ENCODE data around the gene MANF.
A peak's percentile ranks its signal among the peaks of the same experiment; 100 is the strongest.
"Not testable (repeated sequence)": the region's sequence is repeated elsewhere in the genome, so short reads cannot be mapped to it uniquely, and the experiment has no call there.

The MANF gene

DNA sequence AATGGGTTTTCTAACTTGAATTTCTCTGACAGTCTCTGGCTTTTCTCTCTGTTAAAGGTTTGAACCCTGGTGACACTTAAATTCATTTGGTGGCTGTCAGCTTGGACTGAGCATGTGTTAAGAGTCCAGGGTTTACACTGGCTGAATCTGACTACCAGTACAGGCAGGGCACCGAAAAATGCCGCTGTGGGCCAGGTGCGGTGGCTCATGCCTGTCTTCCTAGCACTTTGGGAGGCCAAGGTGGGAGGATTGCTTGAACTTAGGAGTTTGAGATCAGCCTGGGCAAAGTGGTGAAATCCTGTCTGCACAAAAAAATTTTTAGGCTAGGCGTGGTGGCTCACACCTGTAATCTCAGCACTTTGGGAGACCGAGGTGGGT is 1.8 kb downstream of the MANF start:
- H3K9me2 ChIP-seq (replicated peaks; ENCODE audit: insufficient read depth, low read length) = no peaks in the 10 kb centered on the region
- H3K79me2 ChIP-seq (ENCODE audit: insufficient read depth, low read length) = peaks cover 32% of the 10 kb centered on the region
- no peak overlapping the region for H2AFZ ChIP-seq (ENCODE audit: low read depth, low read length, severe bottlenecking)
- peak overlapping the region; percentile 90 for H3K9ac ChIP-seq (ENCODE audit: low read length)
- peak overlapping the region; percentile 61; the same call in 1 of the 2 replicates for H3K27ac ChIP-seq (ENCODE audit: low read depth, low read length)
- no peaks in the 10 kb centered on the region for H4K20me1 ChIP-seq (ENCODE audit: low read depth, low read length)
- peaks cover 3% of the 10 kb centered on the region; the same call in 1 of the 2 replicates for H3K36me3 ChIP-seq (ENCODE audit: low read length)
- H3K4me2 ChIP-seq (ENCODE audit: low read depth, low read length, poor library complexity, severe bottlenecking) = peak overlapping the region; percentile 90
- H3K4me3 ChIP-seq (ENCODE audit: insufficient read depth, low read length, poor library complexity, severe bottlenecking) = peak overlapping the region; percentile 91
- TF ChIP-seq CTCF (IDR thresholded peaks at IDR 0.05; ENCODE audit: insufficient read depth, low read length, poor library complexity, severe bottlenecking) (no peak), EZH2phosphoT487 (conservative IDR thresholded peaks at IDR 0.05; ENCODE audit: low read length) (no peak)
- peaks cover 47% of the 10 kb centered on the region for H3F3A ChIP-seq (ENCODE audit: insufficient read depth)
- H3K9me3 ChIP-seq (ENCODE audit: insufficient read depth, low read length) = no peaks in the 10 kb centered on the region
- no peaks in the 10 kb centered on the region for H3K27me3 ChIP-seq (ENCODE audit: low read length)

DNA sequence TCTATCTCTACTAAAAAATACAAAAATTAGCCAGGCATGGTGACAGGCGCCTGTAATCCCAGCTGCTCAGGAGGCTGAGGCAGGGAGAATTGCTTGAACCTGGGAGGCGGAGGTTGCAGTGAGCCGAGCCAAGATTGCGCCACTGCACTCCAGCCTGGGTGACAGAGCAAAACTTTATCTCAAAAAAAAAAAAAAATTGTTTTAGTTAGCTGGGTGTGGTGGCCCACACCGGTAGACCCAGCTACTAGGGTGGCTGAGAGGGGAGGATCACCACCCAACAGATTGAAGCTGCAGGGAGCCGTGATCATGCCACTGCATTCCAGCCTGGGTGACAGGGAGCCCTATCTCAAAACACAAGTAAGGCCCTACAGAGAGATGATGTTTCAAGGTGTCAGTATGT is 2.2 kb downstream of the MANF start:
- not testable (repeated sequence) for H4K20me1 ChIP-seq (ENCODE audit: low read depth, low read length); H3K36me3 ChIP-seq (ENCODE audit: low read length); H3K27me3 ChIP-seq (ENCODE audit: low read length); H3K9me2 ChIP-seq (replicated peaks; ENCODE audit: insufficient read depth, low read length); H3K9me3 ChIP-seq (ENCODE audit: insufficient read depth, low read length); H2AFZ ChIP-seq (ENCODE audit: low read depth, low read length, severe bottlenecking); H3K27ac ChIP-seq (ENCODE audit: low read depth, low read length); H3K4me3 ChIP-seq (ENCODE audit: insufficient read depth, low read length, poor library complexity, severe bottlenecking)
- Histone ChIP-seq H3K79me2 (ENCODE audit: insufficient read depth, low read length) (peaks cover 37% of the 10 kb centered on the region), H3K9ac (ENCODE audit: low read length) (peak overlapping the region; percentile 90), H3K4me2 (ENCODE audit: low read depth, low read length, poor library complexity, severe bottlenecking) (peak overlapping the region; percentile 90), H3F3A (ENCODE audit: insufficient read depth) (peaks cover 47% of the 10 kb centered on the region)

DNA sequence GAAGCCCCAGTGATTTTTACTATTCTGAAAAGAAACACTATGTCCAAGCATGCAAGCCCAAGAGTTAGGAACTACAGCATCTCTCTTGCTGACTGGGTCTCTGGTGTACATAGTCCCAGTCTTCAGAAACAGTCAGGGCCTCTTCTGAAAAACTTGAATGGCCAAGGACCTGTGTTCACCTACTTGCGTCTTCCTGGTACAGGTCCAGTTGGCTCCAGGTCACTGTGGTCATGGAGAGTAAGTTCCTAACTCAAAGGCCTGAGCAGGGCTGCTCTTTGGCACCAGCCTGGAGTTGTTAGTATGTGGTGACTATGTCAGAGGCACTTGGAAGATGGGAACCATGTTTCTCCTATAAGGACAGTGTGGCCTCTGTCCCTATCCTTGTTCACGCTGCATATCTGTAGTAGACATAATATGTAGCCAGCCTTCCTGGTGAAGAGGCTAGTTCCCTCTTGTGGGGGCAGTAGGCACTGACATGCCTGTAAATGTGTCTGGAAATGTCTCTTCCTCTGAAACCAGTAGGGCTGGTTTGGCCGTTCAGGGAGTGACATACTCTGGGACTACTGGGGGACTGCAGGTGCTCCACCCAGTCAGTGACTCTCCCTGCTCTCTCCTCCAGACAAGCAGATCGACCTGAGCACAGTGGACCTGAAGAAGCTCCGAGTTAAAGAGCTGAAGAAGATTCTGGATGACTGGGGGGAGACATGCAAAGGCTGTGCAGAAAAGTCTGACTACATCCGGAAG is 3.4 kb downstream of the MANF start:
- Histone ChIP-seq H2AFZ (ENCODE audit: low read depth, low read length, severe bottlenecking) (no peak overlapping the region), H3K27me3 (ENCODE audit: low read length) (no peaks in the 10 kb centered on the region), H3K9ac (ENCODE audit: low read length) (peak overlapping the region; percentile 90; the same call in 1 of the 2 replicates), H3K36me3 (ENCODE audit: low read length) (peaks cover 3% of the 10 kb centered on the region), H4K20me1 (ENCODE audit: low read depth, low read length) (no peaks in the 10 kb centered on the region), H3K9me2 (replicated peaks; ENCODE audit: insufficient read depth, low read length) (no peaks in the 10 kb centered on the region), H3K4me3 (ENCODE audit: insufficient read depth, low read length, poor library complexity, severe bottlenecking) (no peak overlapping the region), H3K79me2 (ENCODE audit: insufficient read depth, low read length) (peaks cover 48% of the 10 kb centered on the region), H3K9me3 (ENCODE audit: insufficient read depth, low read length) (no peaks in the 10 kb centered on the region), H3K27ac (ENCODE audit: low read depth, low read length) (0 out of 2 replicates have a peak overlapping the region, but pooled peaks have one; percentile 24), H3F3A (ENCODE audit: insufficient read depth) (peaks cover 47% of the 10 kb centered on the region), H3K4me2 (ENCODE audit: low read depth, low read length, poor library complexity, severe bottlenecking) (peak overlapping the region; percentile 26)
- TF ChIP-seq EZH2phosphoT487 (conservative IDR thresholded peaks at IDR 0.05; ENCODE audit: low read length) (no peak), CTCF (IDR thresholded peaks at IDR 0.05; ENCODE audit: insufficient read depth, low read length, poor library complexity, severe bottlenecking) (no peak)

All from SU-DHL-6 (cell line).